Stimulated activated CD4-positive, alpha-beta T cell treated with anti-CD3 and anti-CD28 coated beads, TNF-alpha, amount 100 ng/mL, for 1 hour (primary cell): ENCODE measurements around the gene C6.
"Not testable (repeated sequence)": the region's sequence is repeated elsewhere in the genome, so short reads cannot be mapped to it uniquely, and the experiment has no call there.

Experiments used
- DNase-seq, 3 donors: peaks; one replicate each; pipeline ENCODE4 v3.0.0-alpha.2; 2020; ENCODE audit warnings: low read depth in 3 of 3, low spot score in 1 of 3

Gene C6

GRCh38 chr5:41213340-41213739, at the start of gene C6:
Gene C6 (minus strand): TSS chr5:41213532. CDS start chr5:41203230, 10,302 bp downstream.
- DNase-seq: no peak

GRCh38 chr5:41256400-41256799, 43.1 kb upstream of the C6 start:
- DNase-seq: no peak

- no peak for DNase-seq
Measured at GRCh38 chr5:41253109-41253508, 39.8 kb upstream of the C6 start.

GRCh38 chr5:41252036-41252435, 38.7 kb upstream of the C6 start:
- DNase-seq: no peak

- no peak for DNase-seq
Measured at GRCh38 chr5:41250351-41250987, 37.1 kb upstream of the C6 start.

GRCh38 chr5:41247135-41247534, 33.8 kb upstream of the C6 start:
- no peak for DNase-seq

- DNase-seq: no peak
Measured at GRCh38 chr5:41246376-41246775, 33.0 kb upstream of the C6 start.

GRCh38 chr5:41243558-41243957, 30.2 kb upstream of the C6 start:
- DNase-seq: no peak

- no peak for DNase-seq
Measured at GRCh38 chr5:41240985-41241384, 27.7 kb upstream of the C6 start.

GRCh38 chr5:41240390-41240789, 27.1 kb upstream of the C6 start:
- no peak for DNase-seq

GRCh38 chr5:41234475-41234874, 21.1 kb upstream of the C6 start:
- DNase-seq: no peak

GRCh38 chr5:41232797-41233196, 19.5 kb upstream of the C6 start:
- DNase-seq: no peak

- DNase-seq: not testable (repeated sequence)
Measured at GRCh38 chr5:41230276-41230675, 16.9 kb upstream of the C6 start.

GRCh38 chr5:41223962-41224361, 10.6 kb upstream of the C6 start:
- no peak for DNase-seq

- DNase-seq: no peak
Measured at GRCh38 chr5:41219658-41220269, 6.4 kb upstream of the C6 start.

GRCh38 chr5:41218929-41219657, 5.8 kb upstream of the C6 start:
- no peak for DNase-seq

- DNase-seq: no peak
Measured at GRCh38 chr5:41214182-41214581, 850 bp upstream of the C6 start.

GRCh38 chr5:41212935-41213334, 397 bp downstream of the C6 start:
- DNase-seq: no peak

GRCh38 chr5:41211417-41211816, 1.9 kb downstream of the C6 start:
- DNase-seq: no peak

GRCh38 chr5:41205475-41205874, 7.9 kb downstream of the C6 start:
- not testable (repeated sequence) for DNase-seq

GRCh38 chr5:41203033-41203432, 10.3 kb downstream of the C6 start:
- no peak for DNase-seq

- no peak for DNase-seq
Measured at GRCh38 chr5:41201082-41201772, 12.1 kb downstream of the C6 start.
